Tibial nerve (tissue), 4 donors: Measurements from ENCODE around the gene TMEM178B.

Experiments used
- CTCF ChIP-seq, 5 experiments: fragments of 200-600 bp in 3 of 5; fragments of 450-650 bp in 2 of 5; sonication (generic) in 3 of 5; IDR thresholded peaks; one replicate each; pipeline ENCODE4 v1.5.1; 2016 to 2019; ENCODE audit warnings: antibody characterized with exemption in 5 of 5, mild to moderate bottlenecking in 3 of 5, moderate library complexity in 2 of 5
- EP300 ChIP-seq, 2 donors: sonication (generic); formaldehyde crosslinking; IDR thresholded peaks; one replicate each; pipeline ENCODE4 v1.6.1; 2017; ENCODE audit warnings: antibody characterized with exemption in 2 of 2, mild to moderate bottlenecking in 1 of 2
- POLR2A ChIP-seq, 2 donors: fragments of 450-650 bp; IDR thresholded peaks; one replicate each; pipeline ENCODE4 v1.6.1; 2017; ENCODE audit warnings: antibody characterized with exemption in 2 of 2, mild to moderate bottlenecking in 2 of 2, moderate library complexity in 2 of 2

GRCh38 chr7:141191277-141191676, 117.4 kb downstream of the TMEM178B start:
- TF ChIP-seq CTCF (IDR thresholded peaks at IDR 0.05): no peak
- TF ChIP-seq EP300 (IDR thresholded peaks at IDR 0.05): no peak
- TF ChIP-seq POLR2A (IDR thresholded peaks at IDR 0.05): no peak
